HepG2 (cell line): ENCODE data around the gene KCNH6. TPM values are rescaled to one million over a fixed set of nuclear protein-coding genes. Genes with fewer than 3 reads are reported as not detected.

Experiments used
- ATAC-seq: fragments of 200-7000 bp; cut with Tn5 transposase; 3 replicates; pipeline ENCODE4 v1.9.1; 2020; ENCODE audit warnings: mild to moderate bottlenecking, moderate library complexity
- BruUV-seq: library from RNA; stranded (reverse); fragments of 400-500 nt; replicated peaks from 2 replicates; lab custom pipeline; 2021; lab: Mats Ljungman, UMichigan
- CTCF ChIA-PET: fragments of 300-600 bp; formaldehyde crosslinking; extraction: SDS; loops from one replicate; lab custom pipeline; 2021; ENCODE audit warnings: low total read pairs, inconsistent platforms, low intra/inter-chr PET ratio; lab: Yijun Ruan, JAX
- POLR2A ChIA-PET: fragments of 350-600 bp; sonication (Branson Sonifier 250); formaldehyde crosslinking; loops from one replicate; lab custom pipeline; 2020; ENCODE audit warnings: antibody characterized with exemption, inconsistent platforms; lab: Yijun Ruan, JAX
- DNase-seq: peaks from one replicate; pipeline ENCODE4 v3.0.0-alpha.2; 2015; ENCODE audit warnings: low spot score
- FAIRE-seq: peaks from 3 replicates; lab custom pipeline; 2011; peaks lifted over from hg19 to GRCh38; lab: Jason Lieb, UNC
- H2AFZ ChIP-seq: one replicate; pipeline ENCODE4 v1.6.1; 2011; ENCODE audit warnings: low read length, inconsistent platforms
- H3K27ac ChIP-seq: fragments of 300-600 bp; 3 replicates; pipeline ENCODE4 v1.8.0; 2011; ENCODE audit warnings: mixed run types, mild to moderate bottlenecking, mixed read lengths, low read length, inconsistent platforms; ENCODE audit not compliant: insufficient read depth; ENCODE audit errors: extremely low read length
- H3K27me3 ChIP-seq, 2 experiments: fragments of 200-600 bp in 1 of 2; 2 replicates in 1 of 2; 3 replicates in 1 of 2; pipeline versions ENCODE4 v1.6.0 to v1.8.0; 2011; ENCODE audit warnings: low read length in 2 of 2, mild to moderate bottlenecking in 2 of 2, moderate library complexity in 2 of 2, inconsistent platforms in 1 of 2; ENCODE audit not compliant: insufficient read depth in 2 of 2, control insufficient read depth in 1 of 2
- H3K36me3 ChIP-seq, 2 experiments: fragments of 200-600 bp in 1 of 2; replicated peaks in 1 of 2; 2 replicates in 1 of 2; 3 replicates in 1 of 2; pipeline versions ENCODE4 v1.5.1 to v1.8.0; 2011; ENCODE audit warnings: low read length in 2 of 2, inconsistent platforms in 1 of 2; ENCODE audit not compliant: insufficient read depth in 2 of 2, control insufficient read depth in 1 of 2
- H3K4me1 ChIP-seq: 2 replicates; pipeline ENCODE4 v1.5.1; 2012; ENCODE audit warnings: low read length, inconsistent platforms; ENCODE audit not compliant: insufficient read depth
- H3K4me2 ChIP-seq: 2 replicates; pipeline ENCODE4 v1.6.0; 2011; ENCODE audit warnings: low read depth, low read length, inconsistent platforms
- H3K4me3 ChIP-seq, 3 experiments: fragments of 200-600 bp in 1 of 3; sonication (generic), shearing (Covaris generic) in 1 of 3; replicated peaks in 1 of 3; 2 replicates each; pipeline ENCODE4 v1.5.1; 2011 to 2016; ENCODE audit warnings: low read length in 3 of 3, inconsistent platforms in 2 of 3, low read depth in 2 of 3, mild to moderate bottlenecking in 2 of 3, control low read depth in 1 of 3, mixed read lengths in 1 of 3; ENCODE audit not compliant: insufficient read depth in 1 of 3
- H3K79me2 ChIP-seq: one replicate; pipeline ENCODE4 v1.6.1; 2011; ENCODE audit warnings: low read length, inconsistent platforms; ENCODE audit not compliant: insufficient read depth
- H3K9ac ChIP-seq: 2 replicates; pipeline ENCODE4 v1.6.0; 2011; ENCODE audit warnings: mild to moderate bottlenecking, low read depth, low read length, inconsistent platforms; ENCODE audit not compliant: insufficient read depth
- H3K9me3 ChIP-seq: 2 replicates; pipeline ENCODE4 v1.5.1; 2012; ENCODE audit warnings: mild to moderate bottlenecking, low read length
- H4K20me1 ChIP-seq: 2 replicates; pipeline ENCODE4 v1.6.0; 2011; ENCODE audit warnings: inconsistent platforms, mild to moderate bottlenecking, low read length, moderate library complexity; ENCODE audit not compliant: insufficient read depth
- AHR ChIP-seq: IDR thresholded peaks from 2 replicates; pipeline ENCODE4 v1.6.1; 2018; ENCODE audit warnings: missing genetic modification reagents, missing compliant biosample characterization
- MBNL3 ChIP-seq: fragments of 250-450 bp; sonication (Bioruptor Pico); conservative IDR thresholded peaks from 2 replicates; pipeline ENCODE4 v1.8.0; 2022; ENCODE audit warnings: mild to moderate bottlenecking, inconsistent platforms
- MEIS2 ChIP-seq: sonication (generic); formaldehyde crosslinking; IDR thresholded peaks from 2 replicates; pipeline ENCODE4 v1.9.0; 2021; ENCODE audit warnings: mild to moderate bottlenecking, missing genetic modification reagents
- NAIF1 ChIP-seq: sonication (generic); formaldehyde crosslinking; IDR thresholded peaks from 2 replicates; pipeline ENCODE4 v1.5.0; 2020; ENCODE audit warnings: mild to moderate bottlenecking, missing genetic modification reagents, borderline replicate concordance
- NR3C1 ChIP-seq: sonication (generic); formaldehyde crosslinking; IDR thresholded peaks from 2 replicates; pipeline ENCODE4 v1.4.0; 2020; ENCODE audit warnings: missing genetic modification reagents
- ZFP36L1 ChIP-seq: sonication (generic); formaldehyde crosslinking; IDR thresholded peaks from 2 replicates; pipeline ENCODE4 v1.8.0; 2022; ENCODE audit warnings: mild to moderate bottlenecking, missing genetic modification reagents, moderate library complexity
- ZNF234 ChIP-seq: sonication (generic); formaldehyde crosslinking; conservative IDR thresholded peaks from 2 replicates; pipeline ENCODE4 v1.5.1; 2020; ENCODE audit warnings: mild to moderate bottlenecking, missing genetic modification reagents
- ZNF7 ChIP-seq: IDR thresholded peaks from 2 replicates; pipeline ENCODE4 v1.6.1; 2016; ENCODE audit warnings: missing biosample characterization, missing genetic modification reagents
- ZSCAN21 ChIP-seq: sonication (generic); formaldehyde crosslinking; IDR thresholded peaks from 2 replicates; pipeline ENCODE4 v1.8.0; 2022; ENCODE audit warnings: mild to moderate bottlenecking, missing genetic modification reagents, moderate library complexity, borderline replicate concordance
- WGBS: methylation state at CpG from one replicate; pipeline ENCODE4 v1.1.6; 2017; ENCODE audit warnings: low lambda C conversion rate; 5-methylcytosine and 5-hydroxymethylcytosine counted together
- in situ Hi-C: cut with HindIII; loops from 2 replicates; pipeline ENCODE4 v1.10.0; 2017; ENCODE audit warnings: low pct_unique_long_range_greater_than_20kb; ENCODE audit not compliant: extremely low pct_ligation_motif_present
- intact Hi-C: fragments of 100-400 bp; cut with micrococcal nuclease; formaldehyde crosslinking; loops from one replicate; pipeline ENCODE4 v1.10.0; 2022; ENCODE audit not compliant: unreplicated experiment
- polyA plus RNA-seq, 8 experiments: library from polyadenylated mRNA; depleted of rRNA in 3 of 8; stranded (reverse) in 7 of 8; unstranded in 1 of 8; fragments of >200 nt; fragmentation: Illumina TruSeq in 4 of 8; extraction: Trizol in 4 of 8; gene quantifications; 2 replicates each; pipeline versions ENCODE4 v1.2.1 to v1.2.3, GENCODE V29; 2011 to 2016; ENCODE audit warnings: low read depth in 4 of 8, missing spikeins in 1 of 8, mixed read lengths in 1 of 8; ENCODE audit not compliant: insufficient read depth in 1 of 8
- total RNA-seq, 5 experiments: library from RNA; depleted of rRNA; stranded (reverse); fragments of >200 nt; fragmentation: Illumina TruSeq; extraction: Trizol; gene quantifications; 2 replicates each; pipeline ENCODE4 v1.2.3, GENCODE V29; 2016; ENCODE audit warnings: low read depth in 1 of 5
- TF ChIP-seq, protein P1 (sequence below): sonication (generic); formaldehyde crosslinking; IDR thresholded peaks from 2 replicates; pipeline ENCODE4 v1.8.0; 2022; ENCODE audit warnings: missing genetic modification reagents, low read depth, mild to moderate bottlenecking, borderline replicate concordance
- TF ChIP-seq, protein P2 (sequence below): sonication (generic); formaldehyde crosslinking; IDR thresholded peaks from 2 replicates; pipeline ENCODE4 v1.5.0; 2020; ENCODE audit warnings: mild to moderate bottlenecking, missing genetic modification reagents
- TF ChIP-seq, protein P3 (sequence below): sonication (generic); formaldehyde crosslinking; IDR thresholded peaks from 2 replicates; pipeline ENCODE4 v1.4.0; 2020; ENCODE audit warnings: missing genetic modification reagents, mild to moderate bottlenecking, borderline replicate concordance
- TF ChIP-seq, protein P4 (sequence below): sonication (generic); formaldehyde crosslinking; IDR thresholded peaks from 2 replicates; pipeline ENCODE4 v1.4.0; 2020; ENCODE audit warnings: mild to moderate bottlenecking, missing genetic modification reagents, borderline replicate concordance
- TF ChIP-seq, protein P5 (sequence below): sonication (generic); formaldehyde crosslinking; IDR thresholded peaks from 2 replicates; pipeline ENCODE4 v1.4.0; 2020; ENCODE audit warnings: missing genetic modification reagents, borderline replicate concordance

The KCNH6 gene
- total and polyA plus RNA-seq, 2 of the 13 experiments (the other 11 are each of a cell fraction or from before 2014, with no cell fraction given) = 0.05 to 0.18 TPM

DNA sequence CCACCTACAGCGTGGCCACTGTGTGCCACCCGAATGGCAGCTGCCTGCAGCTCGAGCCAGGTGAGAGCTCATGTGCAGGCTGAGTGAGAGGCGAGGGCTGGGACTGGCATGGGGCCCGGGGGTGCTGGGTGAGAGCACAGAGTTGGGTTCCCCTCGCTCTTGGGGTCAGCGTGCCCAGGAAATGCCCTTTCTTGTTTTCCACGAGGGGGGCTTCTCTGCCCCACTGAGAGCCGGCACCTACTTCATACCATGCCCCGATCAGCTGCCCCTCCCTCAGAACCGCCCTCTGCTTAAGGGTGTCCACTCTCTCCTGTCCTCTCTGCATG lies 36.2 kb upstream of the KCNH6 start:
- no peaks in the 10 kb centered on the region for H3K9me3 ChIP-seq
- H3K4me2 ChIP-seq = no peak overlapping the region
- no peak for ATAC-seq
- intact Hi-C loops (no loop called here), in situ Hi-C loops (no loop called here)
- no peak for DNase-seq
- no peaks in the 10 kb centered on the region for H3K36me3 ChIP-seq
- H3K4me3 ChIP-seq = no peak overlapping the region
- H4K20me1 ChIP-seq = no peaks in the 10 kb centered on the region
- peaks cover 17 to 81% of the 10 kb centered on the region in 2 experiments for H3K27me3 ChIP-seq
- no peak overlapping the region for H2AFZ ChIP-seq
- BruUV-seq = no TSS peak
- no peaks in the 10 kb centered on the region for H3K79me2 ChIP-seq
- H3K4me1 ChIP-seq = no peaks in the 10 kb centered on the region
- no peak overlapping the region for H3K27ac ChIP-seq
- FAIRE-seq = no peak
- CTCF ChIA-PET = no interaction called here
- no peak overlapping the region for H3K9ac ChIP-seq
- POLR2A ChIA-PET = no interaction called here
- WGBS = 21% methylated on average over 10 of the region's 11 CpGs
- TF ChIP-seq, protein P1, sequence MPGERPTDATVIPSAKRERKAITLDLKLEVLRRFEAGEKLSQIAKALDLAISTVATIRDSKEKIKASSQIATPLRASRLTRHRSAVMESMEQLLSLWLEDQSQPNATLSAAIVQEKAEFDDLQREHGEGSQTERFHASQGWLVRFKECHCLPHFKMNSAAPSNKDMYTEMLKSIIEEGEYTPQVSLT = no peak
- TF ChIP-seq, protein P2, sequence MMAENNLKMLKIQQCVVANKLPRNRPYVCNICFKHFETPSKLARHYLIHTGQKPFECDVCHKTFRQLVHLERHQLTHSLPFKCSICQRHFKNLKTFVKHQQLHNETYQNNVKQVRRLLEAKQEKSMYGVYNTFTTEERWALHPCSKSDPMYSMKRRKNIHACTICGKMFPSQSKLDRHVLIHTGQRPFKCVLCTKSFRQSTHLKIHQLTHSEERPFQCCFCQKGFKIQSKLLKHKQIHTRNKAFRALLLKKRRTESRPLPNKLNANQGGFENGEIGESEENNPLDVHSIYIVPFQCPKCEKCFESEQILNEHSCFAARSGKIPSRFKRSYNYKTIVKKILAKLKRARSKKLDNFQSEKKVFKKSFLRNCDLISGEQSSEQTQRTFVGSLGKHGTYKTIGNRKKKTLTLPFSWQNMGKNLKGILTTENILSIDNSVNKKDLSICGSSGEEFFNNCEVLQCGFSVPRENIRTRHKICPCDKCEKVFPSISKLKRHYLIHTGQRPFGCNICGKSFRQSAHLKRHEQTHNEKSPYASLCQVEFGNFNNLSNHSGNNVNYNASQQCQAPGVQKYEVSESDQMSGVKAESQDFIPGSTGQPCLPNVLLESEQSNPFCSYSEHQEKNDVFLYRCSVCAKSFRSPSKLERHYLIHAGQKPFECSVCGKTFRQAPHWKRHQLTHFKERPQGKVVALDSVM = no peak
- TF ChIP-seq ZFP36L1 (CRISPR knock-in tag) (no peak), NR3C1 (CRISPR knock-in tag) (no peak), AHR (no peak), ZNF234 (CRISPR knock-in tag) (no peak), MEIS2 (CRISPR knock-in tag) (no peak), ZNF7 (no peak), MBNL3 (no peak), NAIF1 (CRISPR knock-in tag) (no peak), ZSCAN21 (CRISPR knock-in tag) (no peak)
- TF ChIP-seq, protein P3, sequence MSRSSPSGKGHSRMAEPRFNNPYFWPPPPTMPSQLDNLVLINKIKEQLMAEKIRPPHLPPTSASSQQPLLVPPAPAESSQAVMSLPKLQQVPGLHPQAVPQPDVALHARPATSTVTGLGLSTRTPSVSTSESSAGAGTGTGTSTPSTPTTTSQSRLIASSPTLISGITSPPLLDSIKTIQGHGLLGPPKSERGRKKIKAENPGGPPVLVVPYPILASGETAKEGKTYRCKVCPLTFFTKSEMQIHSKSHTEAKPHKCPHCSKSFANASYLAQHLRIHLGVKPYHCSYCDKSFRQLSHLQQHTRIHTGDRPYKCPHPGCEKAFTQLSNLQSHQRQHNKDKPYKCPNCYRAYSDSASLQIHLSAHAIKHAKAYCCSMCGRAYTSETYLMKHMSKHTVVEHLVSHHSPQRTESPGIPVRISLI (CRISPR knock-in tag) = no peak
- TF ChIP-seq, protein P4, sequence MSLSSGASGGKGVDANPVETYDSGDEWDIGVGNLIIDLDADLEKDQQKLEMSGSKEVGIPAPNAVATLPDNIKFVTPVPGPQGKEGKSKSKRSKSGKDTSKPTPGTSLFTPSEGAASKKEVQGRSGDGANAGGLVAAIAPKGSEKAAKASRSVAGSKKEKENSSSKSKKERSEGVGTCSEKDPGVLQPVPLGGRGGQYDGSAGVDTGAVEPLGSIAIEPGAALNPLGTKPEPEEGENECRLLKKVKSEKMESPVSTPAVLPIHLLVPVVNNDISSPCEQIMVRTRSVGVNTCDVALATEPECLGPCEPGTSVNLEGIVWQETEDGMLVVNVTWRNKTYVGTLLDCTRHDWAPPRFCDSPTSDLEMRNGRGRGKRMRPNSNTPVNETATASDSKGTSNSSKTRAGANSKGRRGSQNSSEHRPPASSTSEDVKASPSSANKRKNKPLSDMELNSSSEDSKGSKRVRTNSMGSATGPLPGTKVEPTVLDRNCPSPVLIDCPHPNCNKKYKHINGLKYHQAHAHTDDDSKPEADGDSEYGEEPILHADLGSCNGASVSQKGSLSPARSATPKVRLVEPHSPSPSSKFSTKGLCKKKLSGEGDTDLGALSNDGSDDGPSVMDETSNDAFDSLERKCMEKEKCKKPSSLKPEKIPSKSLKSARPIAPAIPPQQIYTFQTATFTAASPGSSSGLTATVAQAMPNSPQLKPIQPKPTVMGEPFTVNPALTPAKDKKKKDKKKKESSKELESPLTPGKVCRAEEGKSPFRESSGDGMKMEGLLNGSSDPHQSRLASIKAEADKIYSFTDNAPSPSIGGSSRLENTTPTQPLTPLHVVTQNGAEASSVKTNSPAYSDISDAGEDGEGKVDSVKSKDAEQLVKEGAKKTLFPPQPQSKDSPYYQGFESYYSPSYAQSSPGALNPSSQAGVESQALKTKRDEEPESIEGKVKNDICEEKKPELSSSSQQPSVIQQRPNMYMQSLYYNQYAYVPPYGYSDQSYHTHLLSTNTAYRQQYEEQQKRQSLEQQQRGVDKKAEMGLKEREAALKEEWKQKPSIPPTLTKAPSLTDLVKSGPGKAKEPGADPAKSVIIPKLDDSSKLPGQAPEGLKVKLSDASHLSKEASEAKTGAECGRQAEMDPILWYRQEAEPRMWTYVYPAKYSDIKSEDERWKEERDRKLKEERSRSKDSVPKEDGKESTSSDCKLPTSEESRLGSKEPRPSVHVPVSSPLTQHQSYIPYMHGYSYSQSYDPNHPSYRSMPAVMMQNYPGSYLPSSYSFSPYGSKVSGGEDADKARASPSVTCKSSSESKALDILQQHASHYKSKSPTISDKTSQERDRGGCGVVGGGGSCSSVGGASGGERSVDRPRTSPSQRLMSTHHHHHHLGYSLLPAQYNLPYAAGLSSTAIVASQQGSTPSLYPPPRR (CRISPR knock-in tag) = no peak
- TF ChIP-seq, protein P5, sequence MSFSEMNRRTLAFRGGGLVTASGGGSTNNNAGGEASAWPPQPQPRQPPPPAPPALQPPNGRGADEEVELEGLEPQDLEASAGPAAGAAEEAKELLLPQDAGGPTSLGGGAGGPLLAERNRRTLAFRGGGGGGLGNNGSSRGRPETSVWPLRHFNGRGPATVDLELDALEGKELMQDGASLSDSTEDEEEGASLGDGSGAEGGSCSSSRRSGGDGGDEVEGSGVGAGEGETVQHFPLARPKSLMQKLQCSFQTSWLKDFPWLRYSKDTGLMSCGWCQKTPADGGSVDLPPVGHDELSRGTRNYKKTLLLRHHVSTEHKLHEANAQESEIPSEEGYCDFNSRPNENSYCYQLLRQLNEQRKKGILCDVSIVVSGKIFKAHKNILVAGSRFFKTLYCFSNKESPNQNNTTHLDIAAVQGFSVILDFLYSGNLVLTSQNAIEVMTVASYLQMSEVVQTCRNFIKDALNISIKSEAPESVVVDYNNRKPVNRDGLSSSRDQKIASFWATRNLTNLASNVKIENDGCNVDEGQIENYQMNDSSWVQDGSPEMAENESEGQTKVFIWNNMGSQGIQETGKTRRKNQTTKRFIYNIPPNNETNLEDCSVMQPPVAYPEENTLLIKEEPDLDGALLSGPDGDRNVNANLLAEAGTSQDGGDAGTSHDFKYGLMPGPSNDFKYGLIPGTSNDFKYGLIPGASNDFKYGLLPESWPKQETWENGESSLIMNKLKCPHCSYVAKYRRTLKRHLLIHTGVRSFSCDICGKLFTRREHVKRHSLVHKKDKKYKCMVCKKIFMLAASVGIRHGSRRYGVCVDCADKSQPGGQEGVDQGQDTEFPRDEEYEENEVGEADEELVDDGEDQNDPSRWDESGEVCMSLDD (CRISPR knock-in tag) = no peak
